Measurements from ENCODE around the gene ARIH2. TPM values are rescaled to one million over a fixed set of nuclear protein-coding genes. Genes with fewer than 3 reads are reported as not detected.
A peak's percentile ranks its signal among the peaks of the same experiment; 100 is the strongest.

The ARIH2 gene
- total RNA-seq, 1 donor from 2014 or later: 69.0 TPM

- no peak for DNase-seq (ENCODE audit: low read depth in 2 of 2)
Measured at GRCh38 chr3:49018707-49019006, 100.0 kb downstream of the ARIH2 start.

GRCh38 chr3:49019941-49020329 is 101.3 kb downstream of the ARIH2 start:
- no peak for DNase-seq (ENCODE audit: low read depth in 2 of 2)

- peak; percentile 27 to 54 for DNase-seq (ENCODE audit: low read depth in 2 of 2)
Measured at GRCh38 chr3:49020330-49021212, 101.9 kb downstream of the ARIH2 start.

- peak; percentile 96 to 97 for DNase-seq (ENCODE audit: low read depth in 2 of 2)
Measured at GRCh38 chr3:49021213-49021812, 102.7 kb downstream of the ARIH2 start.

- DNase-seq (ENCODE audit: low read depth in 2 of 2): peak; percentile 96 to 97
Measured at GRCh38 chr3:49021813-49022687, 103.4 kb downstream of the ARIH2 start, which contains the start of gene NDUFAF3. Gene NDUFAF3 (plus strand): TSS chr3:49022121. CDS start chr3:49022145, 24 bp downstream.

GRCh38 chr3:49022688-49023171 is 104.1 kb downstream of the ARIH2 start:
- DNase-seq (ENCODE audit: low read depth in 2 of 2): no peak

GRCh38 chr3:49023775-49024174 is 105.1 kb downstream of the ARIH2 start:
- DNase-seq (ENCODE audit: low read depth in 2 of 2): no peak

- DNase-seq (ENCODE audit: low read depth in 2 of 2): no peak
Measured at GRCh38 chr3:49024449-49024848, 105.8 kb downstream of the ARIH2 start.

- no peak for DNase-seq (ENCODE audit: low read depth in 2 of 2)
Measured at GRCh38 chr3:49025005-49025792, 106.6 kb downstream of the ARIH2 start.

- no peak for DNase-seq (ENCODE audit: low read depth in 2 of 2)
Measured at GRCh38 chr3:49025793-49026520, 107.3 kb downstream of the ARIH2 start.

GRCh38 chr3:49026536-49026935 is 107.9 kb downstream of the ARIH2 start:
- DNase-seq (ENCODE audit: low read depth in 2 of 2): no peak

GRCh38 chr3:49027634-49028033 is 109.0 kb downstream of the ARIH2 start:
- no peak for DNase-seq (ENCODE audit: low read depth in 2 of 2)

- no peak for DNase-seq (ENCODE audit: low read depth in 2 of 2)
Measured at GRCh38 chr3:49028298-49028672, 109.6 kb downstream of the ARIH2 start.

- DNase-seq (ENCODE audit: low read depth in 2 of 2): peak; percentile 94 to 96
Measured at GRCh38 chr3:49028673-49029562, 110.3 kb downstream of the ARIH2 start, which contains the start of gene IMPDH2. Gene IMPDH2 (minus strand): TSS chr3:49029398. CDS start chr3:49029350, 48 bp downstream.

GRCh38 chr3:49029563-49029884 is 110.9 kb downstream of the ARIH2 start:
- no peak for DNase-seq (ENCODE audit: low read depth in 2 of 2)

GRCh38 chr3:49030321-49030720 is 111.7 kb downstream of the ARIH2 start:
- DNase-seq (ENCODE audit: low read depth in 2 of 2): no peak

GRCh38 chr3:49032646-49033304 is 114.1 kb downstream of the ARIH2 start:
- DNase-seq (ENCODE audit: low read depth in 2 of 2): no peak

GRCh38 chr3:49034650-49035049 is 116.0 kb downstream of the ARIH2 start:
- DNase-seq (ENCODE audit: low read depth in 2 of 2): no peak

- no peak for DNase-seq (ENCODE audit: low read depth in 2 of 2)
Measured at GRCh38 chr3:49035281-49035680, 116.6 kb downstream of the ARIH2 start.
